Tibial nerve (tissue), 4 donors: ENCODE results near the gene WDR49. TPM values are rescaled to one million over a fixed set of nuclear protein-coding genes. Genes with fewer than 3 reads are reported as not detected.

Experiments used
- DNase-seq, 2 donors: peaks; one replicate each; pipeline ENCODE4 v3.0.0-alpha.2; 2019; ENCODE audit warnings: low spot score in 2 of 2
- H3K27ac ChIP-seq, 4 donors: fragments of 200-600 bp; sonication (generic) in 3 of 4; one replicate each; pipeline ENCODE4 v1.5.1; 2017 to 2019; ENCODE audit warnings: mild to moderate bottlenecking in 1 of 4
- H3K27me3 ChIP-seq, 2 donors: fragments of 200-600 bp; sonication (generic) in 1 of 2; one replicate each; pipeline versions ENCODE4 v1.5.1 to v1.6.0; 2017 to 2019
- H3K36me3 ChIP-seq, 3 donors: fragments of 200-600 bp; sonication (generic); one replicate each; pipeline ENCODE4 v1.5.1; 2018 to 2019
- H3K4me1 ChIP-seq, 4 donors: fragments of 200-600 bp; sonication (generic) in 3 of 4; one replicate each; pipeline ENCODE4 v1.5.1; 2017 to 2019
- H3K4me3 ChIP-seq, 4 donors: fragments of 200-600 bp; sonication (generic) in 3 of 4; one replicate each; pipeline ENCODE4 v1.5.1; 2017 to 2019; ENCODE audit warnings: mild to moderate bottlenecking in 1 of 4, moderate library complexity in 1 of 4
- H3K9me3 ChIP-seq, 4 donors: fragments of 200-600 bp; sonication (generic) in 3 of 4; one replicate each; pipeline ENCODE4 v1.5.1; 2017 to 2019
- EP300 ChIP-seq, 2 donors: sonication (generic); formaldehyde crosslinking; IDR thresholded peaks; one replicate each; pipeline ENCODE4 v1.6.1; 2017; ENCODE audit warnings: antibody characterized with exemption in 2 of 2, mild to moderate bottlenecking in 1 of 2
- POLR2A ChIP-seq, 2 donors: fragments of 450-650 bp; IDR thresholded peaks; one replicate each; pipeline ENCODE4 v1.6.1; 2017; ENCODE audit warnings: antibody characterized with exemption in 2 of 2, mild to moderate bottlenecking in 2 of 2, moderate library complexity in 2 of 2
- WGBS, 2 donors: methylation state at CpG; one replicate each; pipeline ENCODE4 v1.1.5; 2018; 5-methylcytosine and 5-hydroxymethylcytosine counted together
- total RNA-seq, 4 donors: library from RNA; depleted of rRNA; stranded (reverse); fragments of >200 nt; gene quantifications; one replicate each; pipeline ENCODE4 v1.1.0, GENCODE V29; 2016
- TF ChIP-seq, protein P1 (sequence below), 5 experiments: fragments of 200-600 bp in 3 of 5; fragments of 450-650 bp in 2 of 5; sonication (generic) in 3 of 5; IDR thresholded peaks; one replicate each; pipeline ENCODE4 v1.5.1; 2016 to 2019; ENCODE audit warnings: antibody characterized with exemption in 5 of 5, mild to moderate bottlenecking in 3 of 5, moderate library complexity in 2 of 5

The WDR49 gene
- total RNA-seq = 1 to 10 TPM in 2 of 4 donors, under 1 TPM in 1, not detected in 1; 0.44 to 2.9 (median 1.3) TPM

DNA sequence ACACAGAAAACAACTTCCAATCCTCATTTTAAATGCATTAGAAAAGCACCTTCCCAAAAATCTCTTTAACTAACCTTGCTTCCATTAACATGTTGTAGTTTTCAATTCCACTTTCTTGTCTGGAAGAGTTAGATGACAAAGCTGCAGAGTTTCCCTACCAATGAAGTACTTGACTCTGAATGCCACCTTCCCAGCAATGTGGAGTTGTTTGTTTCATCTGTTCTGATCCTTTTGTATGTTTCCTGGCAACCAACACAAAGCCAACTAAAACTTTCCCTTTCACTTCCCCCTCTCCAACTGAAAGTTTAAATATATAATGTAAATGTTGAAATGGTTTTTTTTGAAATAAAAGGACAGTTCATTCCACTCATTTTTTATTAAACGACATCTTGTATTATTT, at the start of gene WDR49:
Gene WDR49 (minus strand): TSS at position 183 of the 400 bp plus-strand sequence. CDS start 517 bp downstream, outside the sequence.
- H3K9me3 ChIP-seq = no peaks in the 10 kb centered on the region
- TF ChIP-seq EP300 (IDR thresholded peaks at IDR 0.05) (no peak), POLR2A (IDR thresholded peaks at IDR 0.05) (no peak)
- TF ChIP-seq, protein P1, sequence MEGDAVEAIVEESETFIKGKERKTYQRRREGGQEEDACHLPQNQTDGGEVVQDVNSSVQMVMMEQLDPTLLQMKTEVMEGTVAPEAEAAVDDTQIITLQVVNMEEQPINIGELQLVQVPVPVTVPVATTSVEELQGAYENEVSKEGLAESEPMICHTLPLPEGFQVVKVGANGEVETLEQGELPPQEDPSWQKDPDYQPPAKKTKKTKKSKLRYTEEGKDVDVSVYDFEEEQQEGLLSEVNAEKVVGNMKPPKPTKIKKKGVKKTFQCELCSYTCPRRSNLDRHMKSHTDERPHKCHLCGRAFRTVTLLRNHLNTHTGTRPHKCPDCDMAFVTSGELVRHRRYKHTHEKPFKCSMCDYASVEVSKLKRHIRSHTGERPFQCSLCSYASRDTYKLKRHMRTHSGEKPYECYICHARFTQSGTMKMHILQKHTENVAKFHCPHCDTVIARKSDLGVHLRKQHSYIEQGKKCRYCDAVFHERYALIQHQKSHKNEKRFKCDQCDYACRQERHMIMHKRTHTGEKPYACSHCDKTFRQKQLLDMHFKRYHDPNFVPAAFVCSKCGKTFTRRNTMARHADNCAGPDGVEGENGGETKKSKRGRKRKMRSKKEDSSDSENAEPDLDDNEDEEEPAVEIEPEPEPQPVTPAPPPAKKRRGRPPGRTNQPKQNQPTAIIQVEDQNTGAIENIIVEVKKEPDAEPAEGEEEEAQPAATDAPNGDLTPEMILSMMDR (IDR thresholded peaks at IDR 0.05) = no peak
- no peak within 1 kb of the TSS for H3K27ac ChIP-seq
- WGBS, 2 donors = 32 to 35% methylated on average over 1 of the region's 1 CpG
- no peaks in the 10 kb centered on the region for H3K27me3 ChIP-seq
- no peak for DNase-seq
- H3K36me3 ChIP-seq = no peaks in the 10 kb centered on the region
- no peak within 1 kb of the TSS for H3K4me3 ChIP-seq
- no peaks in the 10 kb centered on the region for H3K4me1 ChIP-seq

DNA sequence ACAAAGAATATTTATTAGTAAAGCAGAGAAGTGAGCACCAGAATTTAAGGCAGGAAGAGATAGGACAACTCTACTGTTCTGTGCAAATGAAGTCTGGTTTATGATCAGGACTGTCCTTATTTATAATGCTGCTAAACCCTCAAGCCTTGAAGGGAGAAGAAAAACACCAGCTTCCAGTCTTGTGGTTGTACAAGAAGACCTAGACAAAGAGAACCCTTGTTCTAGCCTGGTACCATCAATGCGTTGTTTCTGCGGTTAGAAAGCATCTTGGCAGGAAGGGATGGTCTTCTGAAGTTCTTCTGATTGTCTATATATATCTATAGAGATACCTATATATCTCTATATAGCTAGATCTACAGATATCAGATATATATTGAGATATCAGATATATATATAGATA, 47.2 kb upstream of the WDR49 start:
- TF ChIP-seq POLR2A (IDR thresholded peaks at IDR 0.05) (no peak), EP300 (IDR thresholded peaks at IDR 0.05) (no peak)
- TF ChIP-seq, protein P1 (IDR thresholded peaks at IDR 0.05) = no peak
- no peaks in the 10 kb centered on the region for H3K27me3 ChIP-seq
- H3K36me3 ChIP-seq = peaks cover 0 to 29% (median 0%) of the 10 kb centered on the region in 3 donors
- no peak overlapping the region for H3K4me3 ChIP-seq
- no peak for DNase-seq
- 81 to 84% methylated on average over 2 of the region's 2 CpGs for WGBS, 2 donors
- peaks cover 0 to 2% (median 0%) of the 10 kb centered on the region in 4 donors for H3K4me1 ChIP-seq
- no peak overlapping the region for H3K27ac ChIP-seq
- H3K9me3 ChIP-seq = no peaks in the 10 kb centered on the region

DNA sequence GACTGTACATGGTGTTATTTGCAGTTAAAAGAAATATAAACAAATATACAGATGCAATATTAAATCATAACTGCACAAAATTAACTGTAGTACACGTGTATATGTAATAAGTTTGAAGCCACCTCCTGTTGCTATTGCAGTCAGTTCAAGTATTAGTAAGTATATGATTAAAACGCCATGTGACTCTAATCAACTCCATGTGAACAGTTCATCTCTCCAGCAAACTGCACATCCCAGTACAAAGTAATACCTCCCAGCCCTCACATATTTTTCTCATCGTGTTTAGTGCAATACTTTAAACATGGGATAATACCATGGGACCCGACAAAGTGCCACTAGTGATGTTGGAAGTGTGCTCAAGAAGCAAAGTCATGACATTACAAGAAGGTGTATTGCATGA, 46.3 kb upstream of the WDR49 start:
- TF ChIP-seq POLR2A (IDR thresholded peaks at IDR 0.05) = no peak
- TF ChIP-seq, protein P1 (IDR thresholded peaks at IDR 0.05) = no peak
- TF ChIP-seq EP300 (IDR thresholded peaks at IDR 0.05) = no peak

DNA sequence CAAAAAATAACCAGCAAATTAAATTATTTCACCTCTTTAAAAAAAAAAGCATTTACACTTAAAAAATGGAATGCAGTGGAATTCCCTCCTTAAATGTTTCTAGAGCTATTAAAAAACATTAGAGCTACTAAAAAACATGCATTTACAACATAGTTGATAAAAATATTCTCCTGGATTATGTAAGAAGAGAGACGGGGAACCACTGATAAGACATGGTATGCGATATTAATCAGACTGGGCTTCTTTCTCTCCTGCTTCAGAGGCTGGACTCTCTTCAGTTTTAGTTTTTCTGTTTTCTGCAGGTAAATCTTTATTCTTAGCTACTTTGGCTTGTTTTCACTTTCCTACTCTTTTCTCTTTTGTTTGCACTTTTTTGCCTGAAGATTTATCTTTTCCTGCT, 40.4 kb upstream of the WDR49 start:
- Histone ChIP-seq H3K27ac (no peak overlapping the region), H3K36me3 (peaks cover 0 to 44% (median 0%) of the 10 kb centered on the region in 3 donors), H3K4me3 (no peak overlapping the region), H3K27me3 (no peaks in the 10 kb centered on the region), H3K9me3 (no peaks in the 10 kb centered on the region), H3K4me1 (no peaks in the 10 kb centered on the region)
- WGBS, 2 donors = 91 to 93% methylated on average over 2 of the region's 2 CpGs
- no peak for DNase-seq
- no peak for TF ChIP-seq EP300 (IDR thresholded peaks at IDR 0.05)
- TF ChIP-seq, protein P1 (IDR thresholded peaks at IDR 0.05) = no peak
- TF ChIP-seq POLR2A (IDR thresholded peaks at IDR 0.05) = no peak

More for the DNA sequence above, 46.3 kb upstream of the WDR49 start:
- no peaks in the 10 kb centered on the region for H3K9me3 ChIP-seq
- peaks cover 0 to 38% (median 0%) of the 10 kb centered on the region in 3 donors for H3K36me3 ChIP-seq
- DNase-seq = no peak
- 88 to 93% methylated on average over 4 of the region's 4 CpGs for WGBS, 2 donors
- no peak overlapping the region for H3K4me3 ChIP-seq
- H3K27ac ChIP-seq = no peak overlapping the region
- no peaks in the 10 kb centered on the region for H3K27me3 ChIP-seq
- no peaks in the 10 kb centered on the region for H3K4me1 ChIP-seq

DNA sequence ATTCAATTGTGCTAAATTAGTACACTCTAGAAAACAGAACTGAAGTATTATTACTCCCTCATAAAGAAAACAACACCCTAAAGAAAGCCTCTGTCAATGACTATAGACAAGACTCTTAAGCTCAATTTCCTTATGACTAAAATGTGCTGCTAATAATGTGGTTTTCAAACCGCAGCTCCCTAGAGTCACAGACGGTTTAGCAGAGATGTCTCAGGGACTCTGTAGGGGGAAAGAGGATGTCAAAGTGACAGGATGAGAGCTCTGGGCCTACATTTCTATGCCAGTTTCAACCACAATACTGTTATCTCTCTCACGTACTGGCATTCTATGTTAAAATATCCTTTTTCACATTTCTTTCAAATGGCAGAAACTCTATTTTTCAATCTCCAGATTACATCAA, 37.6 kb upstream of the WDR49 start:
- Histone ChIP-seq H3K4me3 (no peak overlapping the region), H3K27me3 (no peaks in the 10 kb centered on the region), H3K36me3 (peaks cover 0 to 55% (median 0%) of the 10 kb centered on the region in 3 donors), H3K27ac (no peak overlapping the region), H3K9me3 (no peaks in the 10 kb centered on the region), H3K4me1 (no peaks in the 10 kb centered on the region)
- no peak for DNase-seq
- WGBS, 2 donors = 62 to 71% methylated on average over 3 of the region's 3 CpGs
- TF ChIP-seq, protein P1 (IDR thresholded peaks at IDR 0.05) = no peak
- TF ChIP-seq EP300 (IDR thresholded peaks at IDR 0.05) (no peak), POLR2A (IDR thresholded peaks at IDR 0.05) (no peak)
